RWPE1 (cell line): Measurements from ENCODE around the gene CEP152.

Experiments used
- CTCF ChIA-PET: fragments of 350-600 bp; sonication (Branson Sonifier 250); formaldehyde crosslinking; extraction: SDS; loops from one replicate; lab custom pipeline; 2021; lab: Yijun Ruan, JAX
- POLR2A ChIA-PET: fragments of 400-600 bp; formaldehyde crosslinking; extraction: SDS; loops from one replicate; lab custom pipeline; 2020; ENCODE audit warnings: antibody characterized with exemption; ENCODE audit not compliant: low non-redundant PET; lab: Yijun Ruan, JAX
- DNase-seq: peaks from one replicate; pipeline ENCODE4 v3.0.0; 2012; ENCODE audit warnings: low spot score
- H3K27ac ChIP-seq: fragments of 450-650 bp; 2 replicates; pipeline ENCODE4 v1.5.1; 2017
- CTCF ChIP-seq: fragments of 450-650 bp; conservative IDR thresholded peaks from 2 replicates; pipeline ENCODE4 v1.5.1; 2017; ENCODE audit warnings: low read depth, mild to moderate bottlenecking

Gene CEP152

DNA sequence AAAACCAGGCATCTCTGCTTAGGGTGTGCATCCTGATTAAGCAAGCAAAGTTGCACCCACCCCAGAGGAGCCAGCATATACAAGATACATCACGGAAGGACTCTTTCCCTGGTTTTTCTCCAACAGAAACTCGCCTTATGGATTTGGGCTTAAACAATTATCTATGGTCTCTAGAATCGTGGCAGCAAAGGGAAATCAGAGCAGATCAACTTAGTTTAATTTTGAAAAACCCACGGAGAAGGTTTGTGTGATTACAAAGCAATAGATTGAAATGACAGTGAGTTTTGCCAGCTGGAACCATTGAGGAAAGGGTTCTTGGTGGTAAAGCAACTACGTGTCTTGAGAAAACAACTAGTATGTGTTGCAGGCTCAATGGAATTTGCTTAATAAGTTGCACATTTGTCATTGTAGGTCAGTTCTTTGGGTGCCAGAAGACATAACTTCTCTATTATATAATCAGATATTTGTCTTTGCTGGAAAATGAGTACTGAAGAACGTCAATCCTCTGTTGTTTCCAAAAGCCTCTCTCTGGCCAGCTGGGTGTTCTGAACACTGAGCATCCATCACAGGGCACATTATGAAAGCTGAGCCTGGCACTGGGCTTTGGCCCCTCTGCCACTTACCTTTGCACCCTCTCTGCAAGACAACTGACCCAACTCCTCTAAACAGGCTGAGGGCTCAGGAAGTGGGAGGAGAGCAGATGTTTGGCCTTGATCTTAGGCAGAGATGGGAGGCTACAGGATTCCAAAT, 89.6 kb downstream of the CEP152 start:
- TF ChIP-seq CTCF = no peak
- no peak for DNase-seq
- H3K27ac ChIP-seq = no peak overlapping the region
- ChIA-PET POLR2A (no interaction called here), CTCF (interaction anchor here (0.8 kb wide), 1 partner anchor 300 kb away, joined by 3 read pairs; no protein-coding TSS in a partner anchor)

DNA sequence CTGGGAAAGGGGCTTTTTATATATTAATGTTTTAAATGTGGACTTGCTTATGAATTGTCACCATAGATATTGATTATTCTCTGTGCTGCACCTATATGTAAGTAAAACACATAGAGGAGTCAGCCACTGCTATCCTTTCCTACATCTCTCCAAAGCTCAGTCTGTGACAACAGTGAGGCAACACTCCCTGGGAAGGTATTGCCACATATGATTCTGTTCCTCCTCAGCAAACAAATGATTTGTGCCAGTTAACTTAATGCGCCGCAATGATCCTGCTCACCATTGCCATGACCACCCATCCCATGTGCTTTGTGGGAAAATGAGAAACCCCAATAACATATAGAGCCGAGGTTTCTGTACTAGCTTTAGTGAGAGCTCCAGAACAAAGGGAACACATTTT, 90.2 kb downstream of the CEP152 start:
- CTCF ChIA-PET = interaction anchor here (0.5 kb wide), 1 partner anchor 1425 kb away, joined by 4 read pairs; no protein-coding TSS in a partner anchor
- DNase-seq = no peak
- POLR2A ChIA-PET = no interaction called here
- TF ChIP-seq CTCF = no peak
- no peak overlapping the region for H3K27ac ChIP-seq

DNA sequence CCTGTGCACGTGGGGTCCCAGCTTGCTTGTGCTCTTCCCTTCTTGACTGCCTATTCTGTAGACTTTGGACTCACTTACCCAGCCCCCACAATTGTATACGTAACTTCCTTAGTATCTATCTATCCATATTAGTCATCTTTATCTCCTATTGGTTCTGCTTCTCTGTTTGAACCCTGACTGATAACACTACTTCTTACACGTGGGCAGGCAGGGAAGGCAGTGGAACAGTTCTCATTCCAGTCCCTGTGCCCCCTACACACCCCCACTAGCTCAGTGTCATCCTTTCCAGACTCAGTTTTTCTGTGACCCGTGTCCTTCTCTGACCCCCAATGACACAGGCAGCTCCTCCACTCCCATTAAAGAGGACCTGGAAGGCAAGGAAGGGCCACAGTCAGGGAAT, 91.2 kb downstream of the CEP152 start:
- DNase-seq = no peak
- no peak for TF ChIP-seq CTCF
- H3K27ac ChIP-seq = no peak overlapping the region
- ChIA-PET POLR2A (interaction anchor here (0.5 kb wide), 1 partner anchor 14 kb away, joined by 3 read pairs; no protein-coding TSS in a partner anchor), CTCF (interaction anchor here (0.5 to 0.6 kb wide), 2 partner anchors 10 to 149 kb away, joined by 3 read pairs; no protein-coding TSS in a partner anchor)

DNA sequence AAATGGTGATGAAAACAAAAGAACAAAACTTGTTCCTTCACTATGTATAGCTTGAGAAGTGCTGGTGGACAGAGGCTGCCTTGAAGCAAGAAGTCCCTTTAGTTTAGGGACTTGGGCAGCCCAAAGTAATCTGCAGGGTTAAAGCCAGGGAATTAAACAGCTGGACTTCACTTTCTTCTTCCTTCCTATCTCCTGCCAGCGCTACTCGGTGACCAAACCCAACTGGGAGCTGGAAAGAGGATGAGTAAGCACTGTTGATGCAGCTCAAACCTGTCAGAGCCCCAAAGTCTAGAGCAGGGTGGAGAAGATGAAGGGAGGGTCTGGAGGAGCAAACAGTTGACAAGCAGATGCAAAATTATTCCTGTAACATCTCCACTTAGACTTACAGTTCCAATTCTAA, 92.2 kb downstream of the CEP152 start:
- no peak for DNase-seq
- TF ChIP-seq CTCF = no peak
- POLR2A ChIA-PET = no interaction called here
- no peak overlapping the region for H3K27ac ChIP-seq
- CTCF ChIA-PET = interaction anchor here (0.6 kb wide), 1 partner anchor 45 kb away, joined by 3 read pairs; no protein-coding TSS in a partner anchor

GRCh38 chr15:48717458-48717857, 93.4 kb downstream of the CEP152 start:
- no peak for DNase-seq
- ChIA-PET CTCF (no interaction called here), POLR2A (no interaction called here)
- H3K27ac ChIP-seq = no peak overlapping the region
- TF ChIP-seq CTCF = no peak

DNA sequence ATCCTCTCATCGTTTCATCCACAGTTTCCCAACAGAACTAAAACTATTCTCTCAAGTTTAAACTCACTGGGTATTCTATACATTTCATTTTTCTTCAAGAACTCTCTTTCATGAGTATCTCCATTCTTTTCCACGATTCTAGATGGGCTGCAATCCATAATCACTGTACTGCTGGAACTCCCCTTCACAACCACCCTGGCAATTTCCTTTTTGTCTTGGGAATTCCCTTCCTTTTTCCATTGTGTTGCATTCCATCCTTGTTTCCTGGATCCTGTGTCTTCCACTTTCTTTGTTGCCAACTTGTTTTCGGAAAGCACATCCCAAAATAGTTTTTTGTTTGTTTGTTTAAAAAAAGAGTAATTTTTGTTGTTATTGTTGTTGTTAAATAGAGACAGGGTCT, 98.3 kb downstream of the CEP152 start:
- TF ChIP-seq CTCF = no peak
- no peak overlapping the region for H3K27ac ChIP-seq
- ChIA-PET POLR2A (no interaction called here), CTCF (interaction anchor here (0.6 to 0.7 kb wide), 2 partner anchors 75 kb away, joined by 3 to 6 read pairs; no protein-coding TSS in a partner anchor)
- DNase-seq = no peak
